ENCODE measurements around the gene TEX261.

The TEX261 gene

DNA sequence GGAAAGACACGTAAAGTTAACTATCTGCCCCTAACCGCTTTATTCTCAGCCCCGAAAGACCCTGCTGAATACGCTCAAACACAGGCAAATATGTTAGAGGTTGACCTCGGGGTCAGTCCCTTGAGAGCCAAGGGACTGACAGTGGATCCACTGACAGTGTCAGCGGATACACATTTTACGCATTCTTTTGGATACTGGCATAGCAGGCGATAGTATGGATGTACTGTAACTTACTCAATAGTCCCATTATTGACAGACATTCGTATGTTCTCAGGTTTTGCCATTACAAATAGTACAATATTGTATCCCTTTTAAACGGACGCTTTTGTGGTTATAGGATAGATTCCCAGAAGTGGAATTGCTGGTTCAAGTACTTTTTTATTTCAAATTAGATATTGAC is 45.6 kb downstream of the TEX261 start:
- H3K4me3 Mint-ChIP-seq, result no peak overlapping the region
- peaks cover 16% of the 10 kb centered on the region for H3K4me1 Mint-ChIP-seq (ENCODE audit: low read depth)
- no peaks in the 10 kb centered on the region for H3K9me3 Mint-ChIP-seq
- H3K27ac Mint-ChIP-seq, result no peak overlapping the region
- H3K27me3 Mint-ChIP-seq, result peaks cover 64% of the 10 kb centered on the region
- H3K36me3 Mint-ChIP-seq (ENCODE audit: low read depth), result no peaks in the 10 kb centered on the region
- intact Hi-C loops (cut with micrococcal nuclease), result loop anchor here (10.0 kb wide), 2 partner anchors 294 to 644 kb away; partner anchors contain the start of gene FAM136A

DNA sequence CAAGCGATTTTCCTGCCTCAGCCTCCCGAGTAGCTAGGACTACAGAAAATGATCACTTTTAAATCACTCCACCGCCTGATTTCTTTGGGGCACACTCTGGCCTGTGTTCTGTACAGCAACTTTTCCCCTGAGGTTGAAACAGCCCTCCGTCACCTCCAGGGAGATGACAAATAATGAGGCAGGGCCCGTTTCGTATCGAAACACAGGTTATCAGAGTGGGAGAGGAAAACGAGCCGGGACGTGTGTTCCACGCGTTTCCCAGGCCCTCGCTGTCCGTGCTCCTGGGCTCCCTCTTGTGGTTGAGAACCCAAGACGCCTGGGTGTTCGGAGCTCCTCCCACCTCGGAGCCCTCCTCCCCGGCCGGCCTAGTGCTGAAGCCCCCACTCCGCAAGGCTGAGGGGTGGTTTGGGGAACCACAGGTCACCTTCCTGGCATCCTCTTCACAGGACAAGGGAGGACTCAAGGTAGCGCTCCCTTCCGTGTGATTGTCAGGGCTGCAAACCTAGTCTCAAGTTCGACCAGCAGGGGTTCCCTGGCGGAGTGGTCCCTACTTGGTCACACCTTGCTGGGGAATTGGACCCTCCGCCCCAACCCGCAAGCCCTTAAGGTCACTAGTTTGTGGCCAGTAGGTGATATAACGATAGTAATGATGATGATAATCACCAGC is 46.2 kb downstream of the TEX261 start:
- Mint-ChIP-seq H3K4me1 (ENCODE audit: low read depth) (peaks cover 16% of the 10 kb centered on the region), H3K4me3 (peak overlapping the region; percentile 61), H3K27ac (no peak overlapping the region), H3K27me3 (peaks cover 62% of the 10 kb centered on the region), H3K9me3 (no peaks in the 10 kb centered on the region), H3K36me3 (ENCODE audit: low read depth) (no peaks in the 10 kb centered on the region)
- intact Hi-C loops (cut with micrococcal nuclease), result loop anchor here (10.0 kb wide), 2 partner anchors 294 to 644 kb away; partner anchors contain the start of gene FAM136A

DNA sequence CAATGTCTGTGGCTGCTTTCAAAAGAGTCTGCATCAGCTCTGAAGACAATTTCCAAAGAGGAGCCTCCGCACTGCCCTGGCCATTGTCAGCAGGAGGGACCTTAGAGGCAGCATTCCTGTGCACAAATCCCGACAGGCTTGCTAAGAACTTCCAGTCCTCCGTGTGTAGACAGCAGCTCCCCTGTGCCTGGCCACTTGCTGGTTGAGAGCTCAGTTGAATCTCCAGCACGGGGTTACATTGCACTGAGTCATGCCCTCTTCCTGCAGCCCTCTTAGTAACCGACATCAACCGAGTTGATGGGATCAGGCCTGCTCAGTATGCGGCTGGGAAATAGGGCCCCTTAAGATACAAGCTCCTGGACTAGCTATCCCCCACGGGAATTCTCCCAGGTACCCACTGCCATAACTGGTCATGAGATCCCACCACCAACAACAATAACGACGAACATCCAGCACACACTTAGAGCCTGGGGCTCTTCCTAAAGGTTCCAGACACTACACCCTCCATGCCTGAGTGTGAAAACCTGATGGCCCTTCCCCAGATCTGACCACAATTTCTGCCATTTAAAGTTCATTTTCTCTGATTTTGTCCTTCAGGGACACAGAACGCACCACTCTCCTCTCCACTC is 47.0 kb downstream of the TEX261 start:
- no peak overlapping the region for H3K27ac Mint-ChIP-seq
- no peaks in the 10 kb centered on the region for H3K36me3 Mint-ChIP-seq (ENCODE audit: low read depth)
- peaks cover 21% of the 10 kb centered on the region for H3K4me1 Mint-ChIP-seq (ENCODE audit: low read depth)
- intact Hi-C loops (cut with micrococcal nuclease), result loop anchor here (1.0 to 10.0 kb wide), 4 partner anchors 77 to 643 kb away; partner anchors contain the start of gene FAM136A
- peaks cover 59% of the 10 kb centered on the region for H3K27me3 Mint-ChIP-seq
- H3K9me3 Mint-ChIP-seq, result no peaks in the 10 kb centered on the region
- no peak overlapping the region for H3K4me3 Mint-ChIP-seq

DNA sequence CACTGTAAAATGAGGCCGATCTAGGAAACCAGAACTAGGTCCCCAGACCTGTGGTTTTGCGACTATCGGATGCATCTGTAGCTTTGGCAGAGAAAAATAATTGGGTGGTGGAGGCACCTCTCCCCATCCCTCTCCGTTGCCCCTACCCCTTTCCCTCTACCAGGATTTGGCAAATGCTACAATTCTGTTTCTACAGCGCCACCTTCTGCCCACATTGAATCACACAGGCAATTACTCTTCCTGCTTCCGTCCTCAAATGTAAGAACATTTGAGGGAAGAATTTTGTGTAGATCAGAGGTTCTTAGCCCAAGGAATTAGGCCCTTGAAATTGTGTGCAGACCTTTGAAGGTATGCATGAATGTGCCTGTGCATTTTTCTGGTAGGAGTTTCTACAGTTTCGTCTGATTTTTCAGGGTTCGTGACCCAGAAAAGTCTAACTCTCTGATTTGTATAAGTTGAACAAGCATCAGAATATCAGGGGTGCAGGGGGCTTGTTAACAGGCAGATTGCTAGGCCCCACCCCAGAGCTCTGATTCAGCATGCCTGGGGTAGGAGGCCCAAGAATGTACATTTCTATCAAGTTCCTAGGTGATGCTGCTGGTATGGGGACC is 47.7 kb downstream of the TEX261 start:
- intact Hi-C loops (cut with micrococcal nuclease), result loop anchor here (1.0 to 10.0 kb wide), 4 partner anchors 76 to 642 kb away; partner anchors contain the start of gene FAM136A
- Mint-ChIP-seq H3K9me3 (no peaks in the 10 kb centered on the region), H3K4me3 (no peak overlapping the region), H3K27ac (no peak overlapping the region), H3K27me3 (peaks cover 55% of the 10 kb centered on the region), H3K4me1 (ENCODE audit: low read depth) (peaks cover 21% of the 10 kb centered on the region), H3K36me3 (ENCODE audit: low read depth) (no peaks in the 10 kb centered on the region)

DNA sequence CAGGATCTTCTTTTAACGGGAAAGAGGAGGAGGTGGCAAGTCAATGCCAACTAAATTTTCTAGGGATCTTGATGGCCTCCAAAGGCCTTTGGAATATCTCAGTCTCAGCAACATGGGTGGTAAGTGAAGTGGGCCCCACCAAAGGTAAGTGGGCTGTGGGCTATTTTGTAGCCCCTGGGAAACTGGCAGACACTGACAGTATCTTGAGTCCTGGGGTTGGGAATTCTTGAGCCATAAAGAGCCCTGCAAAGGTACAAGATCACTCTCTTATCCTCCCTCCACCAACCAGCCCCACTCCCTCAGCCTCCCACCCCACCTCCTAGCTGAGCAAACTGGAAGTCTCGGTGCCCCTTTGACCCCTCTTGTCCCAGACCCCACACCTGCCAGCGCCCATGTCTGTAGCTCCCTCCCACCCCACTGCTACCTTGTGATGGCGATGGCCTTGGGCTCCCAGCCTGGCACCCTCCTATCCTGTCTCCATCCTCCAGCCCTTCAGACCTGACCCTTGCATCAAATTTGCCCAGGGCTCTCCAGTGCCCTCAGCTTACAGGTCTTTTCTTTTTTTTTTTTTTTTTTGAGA is 50.5 kb downstream of the TEX261 start:
- H3K4me3 Mint-ChIP-seq, result no peak overlapping the region
- H3K36me3 Mint-ChIP-seq (ENCODE audit: low read depth), result no peaks in the 10 kb centered on the region
- H3K27ac Mint-ChIP-seq, result no peak overlapping the region
- peaks cover 61% of the 10 kb centered on the region for H3K27me3 Mint-ChIP-seq
- no peaks in the 10 kb centered on the region for H3K9me3 Mint-ChIP-seq
- H3K4me1 Mint-ChIP-seq (ENCODE audit: low read depth), result peaks cover 21% of the 10 kb centered on the region
- intact Hi-C loops (cut with micrococcal nuclease), result loop anchor here (10.0 kb wide), 2 partner anchors 289 to 639 kb away; partner anchors contain the start of gene FAM136A

DNA sequence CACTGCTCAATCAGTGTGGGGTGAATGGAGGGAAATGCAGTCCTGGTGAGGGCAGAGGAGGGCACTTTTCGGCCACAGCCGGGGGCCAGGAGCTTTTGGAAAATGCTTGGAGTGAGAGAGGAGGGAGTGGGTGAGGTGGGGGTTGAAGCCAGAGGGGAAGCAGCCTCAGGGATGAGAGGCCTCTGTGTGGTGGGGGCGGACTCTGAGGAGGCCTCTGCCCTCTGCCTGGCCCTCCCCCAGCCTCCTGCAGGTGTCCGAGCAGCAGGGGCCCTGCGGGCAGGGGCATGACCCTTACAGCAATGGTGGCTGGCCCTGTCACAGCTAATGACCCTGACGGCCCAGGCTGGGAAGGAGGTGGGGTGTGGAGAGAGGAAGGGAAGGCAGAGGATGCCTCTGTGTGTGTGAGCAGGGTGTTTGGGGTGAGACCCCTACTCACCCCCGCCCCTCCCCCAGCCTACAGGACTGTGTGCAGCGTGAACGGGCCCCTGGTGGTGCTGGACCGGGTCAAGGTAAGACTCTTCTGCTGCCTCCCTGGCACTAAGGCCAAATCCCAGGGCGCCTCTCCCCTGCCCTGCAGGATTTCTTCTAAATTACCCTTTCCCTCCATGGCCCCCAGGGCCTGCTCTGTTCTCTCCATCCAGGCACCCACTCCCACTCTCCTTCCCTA is 51.3 kb downstream of the TEX261 start:
- Mint-ChIP-seq H3K4me3 (no peak overlapping the region), H3K4me1 (ENCODE audit: low read depth) (peaks cover 16% of the 10 kb centered on the region), H3K9me3 (no peaks in the 10 kb centered on the region), H3K27me3 (peaks cover 63% of the 10 kb centered on the region), H3K36me3 (ENCODE audit: low read depth) (no peaks in the 10 kb centered on the region), H3K27ac (no peak overlapping the region)
- intact Hi-C loops (cut with micrococcal nuclease), result loop anchor here (10.0 kb wide), 2 partner anchors 289 to 639 kb away; partner anchors contain the start of gene FAM136A

DNA sequence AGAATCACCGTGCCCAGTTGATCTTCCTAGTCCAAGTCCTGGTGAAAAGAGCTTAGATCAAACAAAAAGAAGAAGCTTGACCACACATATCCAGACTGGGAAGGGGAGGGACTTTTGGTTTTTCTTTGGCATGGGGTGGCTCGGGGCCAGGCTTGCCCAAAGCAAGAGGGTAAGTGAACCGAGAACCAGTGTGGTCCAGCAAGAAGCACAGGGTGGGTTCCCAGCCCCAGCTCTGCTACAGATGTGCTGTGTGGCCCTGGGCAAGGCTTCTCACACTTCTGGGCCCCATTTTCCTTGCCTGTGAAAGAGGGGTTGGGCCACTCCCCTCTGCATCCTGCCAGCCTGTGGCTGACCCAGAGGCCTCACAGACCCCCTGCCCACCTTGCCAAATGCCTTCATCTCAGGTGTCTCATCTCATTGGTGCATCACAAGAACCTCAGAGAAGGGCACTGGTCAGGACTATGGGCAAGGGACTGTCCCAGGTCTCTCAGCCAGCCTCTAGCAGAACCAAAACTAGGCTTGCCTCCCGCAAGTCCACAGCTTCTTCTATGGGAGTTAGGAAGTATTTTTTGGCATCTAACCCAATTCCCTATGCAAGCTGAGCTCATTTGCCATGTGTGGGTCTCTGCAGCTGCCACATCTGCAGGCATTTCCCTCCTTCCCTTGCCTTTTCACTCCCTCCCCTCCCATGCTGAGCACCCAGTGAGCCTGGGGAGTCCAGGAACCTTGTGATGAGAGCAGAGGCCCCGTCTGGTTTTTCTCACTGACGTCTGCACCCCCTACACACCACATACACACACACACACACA is 52.1 kb downstream of the TEX261 start:
- no peak overlapping the region for H3K27ac Mint-ChIP-seq
- no peak overlapping the region for H3K4me3 Mint-ChIP-seq
- peaks cover 61% of the 10 kb centered on the region for H3K27me3 Mint-ChIP-seq
- intact Hi-C loops (cut with micrococcal nuclease), result loop anchor here (10.0 kb wide), 2 partner anchors 288 to 638 kb away; partner anchors contain the start of gene FAM136A
- peaks cover 10% of the 10 kb centered on the region for H3K4me1 Mint-ChIP-seq (ENCODE audit: low read depth)
- no peaks in the 10 kb centered on the region for H3K9me3 Mint-ChIP-seq
- H3K36me3 Mint-ChIP-seq (ENCODE audit: low read depth), result no peaks in the 10 kb centered on the region

DNA sequence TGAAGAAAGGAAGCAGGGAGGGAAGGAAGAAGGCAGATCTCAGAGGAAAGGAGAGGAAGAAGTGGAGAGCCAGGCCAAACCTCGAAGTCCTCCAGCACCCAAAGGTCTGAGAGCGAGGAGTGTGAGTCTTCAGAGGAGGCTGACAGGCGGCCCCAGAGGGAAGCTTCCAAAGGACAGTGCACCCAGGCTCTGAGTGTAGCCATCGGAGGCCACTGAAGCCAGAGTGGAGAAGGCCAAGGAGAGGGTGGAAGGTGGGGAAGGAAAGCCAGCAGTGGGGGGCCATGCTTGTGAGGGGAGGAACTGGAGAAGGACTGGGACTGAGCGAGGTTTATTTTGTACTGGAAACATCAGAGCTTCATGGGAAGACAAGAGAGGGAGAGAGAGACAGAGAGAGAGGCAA is 53.0 kb downstream of the TEX261 start:
- no peak overlapping the region for H3K4me3 Mint-ChIP-seq
- H3K9me3 Mint-ChIP-seq, result no peaks in the 10 kb centered on the region
- H3K27ac Mint-ChIP-seq, result no peak overlapping the region
- peaks cover 53% of the 10 kb centered on the region for H3K27me3 Mint-ChIP-seq
- no peaks in the 10 kb centered on the region for H3K36me3 Mint-ChIP-seq (ENCODE audit: low read depth)
- peaks cover 15% of the 10 kb centered on the region for H3K4me1 Mint-ChIP-seq (ENCODE audit: low read depth)
- intact Hi-C loops (cut with micrococcal nuclease), result loop anchor here (10.0 kb wide), 2 partner anchors 287 to 637 kb away; partner anchors contain the start of gene FAM136A

DNA sequence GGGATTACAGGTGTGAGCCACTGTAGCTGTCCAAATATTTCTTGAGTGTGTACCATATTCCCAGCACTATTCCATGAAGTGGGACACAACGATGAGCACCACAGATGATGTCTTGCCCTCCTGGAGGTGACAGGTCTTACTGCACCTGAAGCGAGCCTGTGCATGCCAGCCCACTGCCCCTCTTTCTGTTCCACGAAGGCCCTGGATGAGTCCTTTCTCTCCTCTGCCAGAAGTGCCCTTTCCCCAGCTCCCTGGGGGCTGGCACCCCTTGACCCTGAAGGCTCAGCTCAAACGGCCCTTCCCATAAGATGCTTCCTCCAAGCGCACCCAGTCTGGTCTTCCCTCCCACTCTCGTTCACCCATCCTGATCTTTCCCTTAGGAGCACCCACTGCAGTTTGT is 53.5 kb downstream of the TEX261 start:
- H3K4me1 Mint-ChIP-seq (ENCODE audit: low read depth), result peaks cover 15% of the 10 kb centered on the region
- intact Hi-C loops (cut with micrococcal nuclease), result loop anchor here (10.0 kb wide), 2 partner anchors 286 to 636 kb away; partner anchors contain the start of gene FAM136A

DNA sequence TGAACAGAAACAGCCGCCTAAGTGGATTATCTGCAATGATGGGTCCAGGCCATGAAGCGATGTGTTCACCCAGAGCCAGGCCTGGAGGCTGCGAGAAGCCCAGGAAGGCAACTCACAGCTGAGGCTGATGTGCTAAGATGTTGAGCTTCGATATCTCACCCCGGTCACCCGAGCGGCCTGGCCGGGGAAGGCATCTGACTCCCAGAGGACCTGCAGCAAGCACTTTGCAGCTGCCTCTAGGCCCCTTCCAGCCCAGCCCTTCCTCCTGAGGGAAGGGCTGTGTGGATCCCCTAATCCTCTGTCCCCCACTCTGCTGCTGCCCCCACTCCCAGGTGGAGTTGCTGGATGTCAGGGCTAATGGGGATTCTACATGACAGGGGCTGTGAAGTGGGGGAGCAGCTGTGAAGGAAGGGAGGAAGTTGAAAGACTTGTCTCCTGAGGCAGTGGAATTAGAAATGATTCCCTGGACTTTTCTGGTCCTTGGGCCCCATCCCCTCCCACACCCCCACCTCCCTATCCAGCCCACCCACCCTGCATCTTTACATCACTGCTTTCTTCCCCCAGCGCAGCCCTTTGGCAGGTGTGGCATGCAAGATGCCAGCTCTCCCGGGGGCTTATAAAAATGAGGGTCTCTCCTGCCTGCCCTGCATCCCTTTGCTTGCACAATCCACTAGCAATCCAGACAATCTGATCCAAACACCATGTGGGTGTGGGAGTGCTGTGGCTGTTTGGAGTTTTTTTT is 54.7 kb downstream of the TEX261 start:
- Mint-ChIP-seq H3K36me3 (ENCODE audit: low read depth) (no peaks in the 10 kb centered on the region), H3K4me3 (no peak overlapping the region), H3K9me3 (no peaks in the 10 kb centered on the region), H3K27ac (no peak overlapping the region), H3K4me1 (ENCODE audit: low read depth) (peaks cover 10% of the 10 kb centered on the region), H3K27me3 (peaks cover 55% of the 10 kb centered on the region)
- intact Hi-C loops (cut with micrococcal nuclease), result loop anchor here (10.0 kb wide), 2 partner anchors 285 to 635 kb away; partner anchors contain the start of gene FAM136A

More for the DNA sequence above, 53.5 kb downstream of the TEX261 start:
- Mint-ChIP-seq H3K27ac (no peak overlapping the region), H3K36me3 (ENCODE audit: low read depth) (no peaks in the 10 kb centered on the region), H3K4me3 (no peak overlapping the region), H3K27me3 (peaks cover 53% of the 10 kb centered on the region), H3K9me3 (no peaks in the 10 kb centered on the region)

DNA sequence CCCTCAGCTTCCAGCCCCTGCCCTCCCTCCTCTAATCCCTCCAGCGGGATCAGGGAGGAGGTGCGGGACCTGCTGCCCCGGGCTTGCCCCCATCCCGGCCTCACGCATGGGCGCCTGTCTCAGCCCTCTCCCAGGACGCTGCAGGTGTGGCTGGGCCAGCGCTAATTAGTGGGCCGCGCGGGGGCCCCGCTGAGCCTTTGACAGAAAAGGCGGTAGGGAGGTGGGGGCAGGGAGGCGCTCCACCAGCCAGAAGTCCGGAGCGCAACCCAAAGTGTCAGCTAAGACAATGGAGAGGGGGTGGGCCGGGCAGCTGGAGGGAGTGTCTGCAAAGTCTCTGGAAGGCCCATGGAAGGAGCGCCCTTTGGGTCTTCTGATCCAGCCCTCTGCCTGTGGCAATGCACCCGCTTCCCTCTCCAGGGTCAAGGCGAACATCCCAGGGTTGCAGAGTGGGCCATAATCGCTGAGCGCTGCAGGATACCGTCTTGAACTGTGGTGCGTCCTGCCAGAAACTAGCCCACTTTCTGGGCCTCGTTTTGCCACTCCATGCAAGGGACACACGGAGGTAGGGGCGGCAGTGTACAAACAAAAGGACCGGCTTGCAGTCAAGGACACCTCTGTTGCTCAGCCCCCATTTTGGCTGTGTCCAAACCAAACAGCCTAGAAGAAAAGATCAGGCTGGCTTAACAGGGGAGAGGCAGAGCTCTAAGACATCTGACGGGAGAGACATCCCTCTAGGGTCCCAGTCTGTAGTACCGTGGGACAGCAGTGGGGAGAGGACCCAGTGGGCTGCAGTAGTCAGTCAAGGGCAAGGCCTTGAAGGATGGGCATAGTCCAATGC is 55.5 kb downstream of the TEX261 start:
- no peak overlapping the region for H3K27ac Mint-ChIP-seq
- H3K9me3 Mint-ChIP-seq, result no peaks in the 10 kb centered on the region
- H3K4me1 Mint-ChIP-seq (ENCODE audit: low read depth), result peaks cover 10% of the 10 kb centered on the region
- H3K36me3 Mint-ChIP-seq (ENCODE audit: low read depth), result no peaks in the 10 kb centered on the region
- peaks cover 53% of the 10 kb centered on the region for H3K27me3 Mint-ChIP-seq
- intact Hi-C loops (cut with micrococcal nuclease), result no loop called here
- no peak overlapping the region for H3K4me3 Mint-ChIP-seq

DNA sequence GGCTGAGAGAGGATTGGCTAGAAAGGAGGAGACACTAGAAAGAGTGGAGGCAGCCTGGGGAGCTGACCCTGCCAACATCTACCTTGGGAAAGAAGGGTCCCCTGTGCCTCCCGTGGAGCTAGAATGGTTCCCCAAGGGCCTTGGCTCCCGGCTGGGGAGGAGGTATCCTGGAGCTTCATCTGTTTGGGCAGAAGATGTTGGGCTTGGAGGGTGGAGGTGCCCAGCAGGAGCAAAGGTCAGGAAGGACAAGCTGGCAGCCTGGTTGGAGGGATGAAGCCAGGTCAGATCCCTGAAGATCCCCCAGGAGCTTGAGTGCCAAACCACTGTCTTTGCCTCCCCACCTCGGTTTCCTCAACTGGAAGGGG is 56.1 kb downstream of the TEX261 start:
- Mint-ChIP-seq H3K27ac (no peak overlapping the region), H3K36me3 (ENCODE audit: low read depth) (no peaks in the 10 kb centered on the region), H3K27me3 (peaks cover 52% of the 10 kb centered on the region), H3K9me3 (no peaks in the 10 kb centered on the region), H3K4me3 (no peak overlapping the region), H3K4me1 (ENCODE audit: low read depth) (peaks cover 10% of the 10 kb centered on the region)
- intact Hi-C loops (cut with micrococcal nuclease), result no loop called here

All from dendritic cell treated with granulocyte-macrophage colony-stimulating factor and Interleukin-4, amounts not matched to agents 40 ng/mL and 50 ng/mL, for 4 days (primary cell).